GM23338 (cell line): ENCODE data around the gene PPP1R15B. TPM values are rescaled to one million over a fixed set of nuclear protein-coding genes. Genes with fewer than 3 reads are reported as not detected.

Experiments used
- ATAC-seq: fragments of 200-7000 bp; cut with Tn5 transposase; 3 replicates; pipeline ENCODE4 v1.9.1; 2020
- DNase-seq: peaks from one replicate; pipeline ENCODE4 v3.0.0-alpha.2; 2015; ENCODE audit warnings: low spot score
- H2AFZ ChIP-seq: fragments of 200-600 bp; sonication (generic); 2 replicates; pipeline ENCODE4 v1.8.0; 2016; ENCODE audit warnings: antibody characterized with exemption, mild to moderate bottlenecking, moderate library complexity
- H3F3A ChIP-seq: fragments of 200-600 bp; sonication (generic); replicated peaks from 2 replicates; pipeline ENCODE4 v1.8.0; 2017; ENCODE audit warnings: antibody characterized with exemption, mixed run types, low read depth
- H3K27ac ChIP-seq: fragments of 200-600 bp; sonication (generic); 2 replicates; pipeline ENCODE4 v1.6.1; 2016; ENCODE audit warnings: low read depth
- H3K27me3 ChIP-seq: fragments of 200-600 bp; sonication (generic); 2 replicates; pipeline ENCODE4 v1.8.0; 2016; ENCODE audit warnings: mild to moderate bottlenecking, mixed run types, moderate library complexity; ENCODE audit not compliant: insufficient read depth
- H3K36me3 ChIP-seq: fragments of 200-600 bp; sonication (generic); 2 replicates; pipeline ENCODE4 v1.8.0; 2016; ENCODE audit warnings: mild to moderate bottlenecking; ENCODE audit not compliant: insufficient read depth
- H3K4me1 ChIP-seq: fragments of 200-600 bp; sonication (generic); 2 replicates; pipeline ENCODE4 v1.8.0; 2016; ENCODE audit warnings: mild to moderate bottlenecking, moderate library complexity; ENCODE audit not compliant: insufficient read depth
- H3K4me2 ChIP-seq: fragments of 200-600 bp; sonication (generic); 2 replicates; pipeline ENCODE4 v1.7.1; 2017; ENCODE audit warnings: mixed run types
- H3K4me3 ChIP-seq: fragments of 200-600 bp; sonication (generic); 2 replicates; pipeline ENCODE4 v1.6.1; 2016; ENCODE audit warnings: mixed run types
- H3K79me2 ChIP-seq: fragments of 200-600 bp; sonication (generic); replicated peaks from 2 replicates; pipeline ENCODE4 v1.8.0; 2017; ENCODE audit warnings: mild to moderate bottlenecking; ENCODE audit not compliant: insufficient read depth
- H3K9me2 ChIP-seq: fragments of 200-600 bp; sonication (generic); 2 replicates; pipeline ENCODE4 v1.8.0; 2017; ENCODE audit not compliant: insufficient read depth
- H4K20me1 ChIP-seq: fragments of 200-600 bp; sonication (generic); replicated peaks from 2 replicates; pipeline ENCODE4 v1.8.0; 2017; ENCODE audit warnings: mild to moderate bottlenecking; ENCODE audit not compliant: insufficient read depth
- H3K27ac Mint-ChIP-seq: 2 replicates; pipeline ENCODE4 v1.8.0; 2020; ENCODE audit warnings: inconsistent platforms, mild to moderate bottlenecking, moderate library complexity, mixed read lengths
- H3K27me3 Mint-ChIP-seq: 3 replicates; pipeline ENCODE4 v1.8.0; 2022; ENCODE audit warnings: low read depth, mild to moderate bottlenecking, moderate library complexity, mixed read lengths, inconsistent platforms; ENCODE audit not compliant: insufficient read depth, poor library complexity
- H3K36me3 Mint-ChIP-seq: 3 replicates; pipeline ENCODE4 v1.8.0; 2021; ENCODE audit warnings: low read depth, mild to moderate bottlenecking, inconsistent platforms, moderate library complexity, mixed read lengths
- H3K4me1 Mint-ChIP-seq: 3 replicates; pipeline ENCODE4 v1.8.0; 2020; ENCODE audit warnings: mild to moderate bottlenecking, inconsistent platforms, mixed read lengths
- H3K4me3 Mint-ChIP-seq: 3 replicates; pipeline ENCODE4 v1.8.0; 2021; ENCODE audit warnings: moderate library complexity, mild to moderate bottlenecking, inconsistent platforms, mixed read lengths
- H3K9me3 Mint-ChIP-seq: 3 replicates; pipeline ENCODE4 v1.8.0; 2020; ENCODE audit warnings: moderate library complexity, mild to moderate bottlenecking, inconsistent platforms, mixed read lengths
- CREB1 ChIP-seq: fragments of 250-450 bp; sonication (Bioruptor Pico); IDR thresholded peaks from 2 replicates; pipeline ENCODE4 v1.5.0; 2020; ENCODE audit warnings: low read depth, mild to moderate bottlenecking, moderate library complexity
- EZH2 ChIP-seq: fragments of 200-600 bp; sonication (generic); IDR thresholded peaks from one replicate; pipeline ENCODE4 v1.8.0; 2017; ENCODE audit warnings: antibody characterized with exemption, mild to moderate bottlenecking, low read depth; ENCODE audit not compliant: unreplicated experiment
- JUNB ChIP-seq: IDR thresholded peaks from one replicate; pipeline ENCODE4 v1.6.1; 2016; ENCODE audit warnings: antibody characterized with exemption; ENCODE audit not compliant: unreplicated experiment
- NANOG ChIP-seq: IDR thresholded peaks from 2 replicates; pipeline ENCODE4 v1.6.1; 2016; ENCODE audit warnings: antibody characterized with exemption, borderline replicate concordance
- STAT1 ChIP-seq: IDR thresholded peaks from one replicate; pipeline ENCODE4 v1.6.1; 2016; ENCODE audit warnings: antibody characterized with exemption; ENCODE audit not compliant: unreplicated experiment
- ZNF114 ChIP-seq: fragments of 250-450 bp; sonication (Bioruptor Pico); IDR thresholded peaks from 2 replicates; pipeline ENCODE4 v1.5.0; 2020; ENCODE audit warnings: mild to moderate bottlenecking, moderate library complexity
- ZNF331 ChIP-seq: fragments of 250-450 bp; sonication (Bioruptor Pico); IDR thresholded peaks from 2 replicates; pipeline ENCODE4 v1.5.0; 2020; ENCODE audit warnings: low read depth, mild to moderate bottlenecking, moderate library complexity
- polyA plus RNA-seq: library from polyadenylated mRNA; unstranded; fragments of >200 nt; fragmentation: Nextera tagmentation; extraction: Ambion mirVana; gene quantifications from 2 replicates; pipeline ENCODE4 v1.2.1, GENCODE V29; 2016
- total RNA-seq: library from RNA; depleted of rRNA; stranded (reverse); fragments of >200 nt; shearing (Covaris generic); gene quantifications from 2 replicates; pipeline ENCODE4 v1.2.3, GENCODE V29; 2014
- TF ChIP-seq, protein P1 (sequence below): IDR thresholded peaks from 2 replicates; pipeline ENCODE4 v1.6.1; 2016; ENCODE audit warnings: antibody characterized with exemption
- TF ChIP-seq, protein P2 (sequence below): IDR thresholded peaks from one replicate; pipeline ENCODE4 v1.6.1; 2018; ENCODE audit warnings: antibody characterized with exemption; ENCODE audit not compliant: unreplicated experiment

PPP1R15B gene
- total and polyA plus RNA-seq, 2 experiments from 2014 or later: 17.3 to 64.3 TPM

DNA sequence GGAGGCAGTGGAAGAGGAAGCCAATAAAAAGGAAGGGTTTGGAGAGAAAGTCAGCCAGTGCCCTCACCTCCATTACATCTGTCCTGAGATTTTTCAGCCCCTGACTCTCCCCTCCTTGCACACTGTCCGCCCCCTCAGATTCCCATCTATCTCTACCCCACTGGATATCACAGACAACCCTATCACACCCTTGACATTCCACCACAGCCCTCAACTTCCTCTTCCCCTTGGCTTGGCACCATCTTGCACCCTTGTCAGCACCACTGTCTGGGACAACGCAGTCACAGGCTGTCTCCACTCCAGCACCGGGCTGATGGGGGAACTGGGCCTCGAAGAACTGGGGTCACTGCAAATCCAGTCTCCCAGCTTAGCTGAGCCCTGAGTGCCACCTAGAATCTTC is 37.7 kb downstream of the PPP1R15B start:
- Histone ChIP-seq H3F3A (0 out of 2 replicates have a peak, but pooled peaks cover 4% of the 10 kb centered on the region), H3K79me2 (no peaks in the 10 kb centered on the region), H3K4me2 (no peak overlapping the region), H3K36me3 (no peaks in the 10 kb centered on the region; the same call in 1 of the 2 replicates), H3K27me3 (peaks cover 43% of the 10 kb centered on the region), H3K27ac (no peak overlapping the region), H3K4me1 (0 out of 2 replicates have a peak, but pooled peaks cover 10% of the 10 kb centered on the region), H2AFZ (no peak overlapping the region), H3K9me2 (no peaks in the 10 kb centered on the region), H4K20me1 (no peaks in the 10 kb centered on the region), H3K4me3 (no peak overlapping the region)
- no peak overlapping the region for H3K27ac Mint-ChIP-seq
- ATAC-seq (no peak), DNase-seq (no peak)
- H3K4me1 Mint-ChIP-seq: peaks cover 10% of the 10 kb centered on the region; the same call in 2 of the 3 replicates
- no peaks in the 10 kb centered on the region for H3K36me3 Mint-ChIP-seq
- TF ChIP-seq NANOG (no peak), JUNB (no peak), STAT1 (no peak), ZNF331 (CRISPR knock-in tag) (no peak), ZNF114 (CRISPR knock-in tag) (no peak)
- TF ChIP-seq, protein P1, sequence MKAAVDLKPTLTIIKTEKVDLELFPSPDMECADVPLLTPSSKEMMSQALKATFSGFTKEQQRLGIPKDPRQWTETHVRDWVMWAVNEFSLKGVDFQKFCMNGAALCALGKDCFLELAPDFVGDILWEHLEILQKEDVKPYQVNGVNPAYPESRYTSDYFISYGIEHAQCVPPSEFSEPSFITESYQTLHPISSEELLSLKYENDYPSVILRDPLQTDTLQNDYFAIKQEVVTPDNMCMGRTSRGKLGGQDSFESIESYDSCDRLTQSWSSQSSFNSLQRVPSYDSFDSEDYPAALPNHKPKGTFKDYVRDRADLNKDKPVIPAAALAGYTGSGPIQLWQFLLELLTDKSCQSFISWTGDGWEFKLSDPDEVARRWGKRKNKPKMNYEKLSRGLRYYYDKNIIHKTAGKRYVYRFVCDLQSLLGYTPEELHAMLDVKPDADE: no peak
- H3K9me3 Mint-ChIP-seq: no peaks in the 10 kb centered on the region
- H3K4me3 Mint-ChIP-seq: no peak overlapping the region
- peaks cover 25% of the 10 kb centered on the region for H3K27me3 Mint-ChIP-seq

DNA sequence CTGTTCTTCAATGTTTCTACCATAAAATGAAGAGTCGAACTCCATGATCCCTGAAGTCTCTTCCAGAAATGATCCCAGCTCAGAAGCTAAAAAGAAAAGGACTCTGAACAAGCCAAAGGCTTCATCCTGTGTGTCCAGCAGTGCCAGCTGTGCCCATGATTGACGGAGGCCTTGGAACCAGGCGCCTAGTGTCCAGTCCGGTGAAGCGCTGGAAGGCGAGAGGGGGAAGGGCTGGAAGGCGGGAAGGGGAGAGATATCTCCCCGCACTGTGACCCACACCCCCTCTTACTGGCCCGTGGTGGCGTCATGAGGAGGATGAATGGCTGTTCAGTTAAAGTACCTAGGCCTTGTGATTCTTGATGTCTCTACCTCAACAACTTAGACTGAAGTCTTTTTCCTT is 41.4 kb downstream of the PPP1R15B start:
- no peak overlapping the region for H3K27ac Mint-ChIP-seq
- no peak overlapping the region for H3K4me2 ChIP-seq
- peaks cover 9% of the 10 kb centered on the region for H3K27me3 Mint-ChIP-seq
- no peak for ATAC-seq
- no peak overlapping the region for H2AFZ ChIP-seq
- no peaks in the 10 kb centered on the region; the same call in 2 of the 3 replicates for H3K4me1 Mint-ChIP-seq
- H3K27me3 ChIP-seq: peaks cover 6% of the 10 kb centered on the region; the same call in 1 of the 2 replicates
- H3K36me3 Mint-ChIP-seq: no peaks in the 10 kb centered on the region
- no peaks in the 10 kb centered on the region for H4K20me1 ChIP-seq
- no peak overlapping the region for H3K27ac ChIP-seq
- no peak for TF ChIP-seq EZH2
- TF ChIP-seq, protein P1: no peak
- no peak for TF ChIP-seq CREB1 (CRISPR knock-in tag)
- TF ChIP-seq ZNF114 (CRISPR knock-in tag): no peak
- TF ChIP-seq, protein P2, sequence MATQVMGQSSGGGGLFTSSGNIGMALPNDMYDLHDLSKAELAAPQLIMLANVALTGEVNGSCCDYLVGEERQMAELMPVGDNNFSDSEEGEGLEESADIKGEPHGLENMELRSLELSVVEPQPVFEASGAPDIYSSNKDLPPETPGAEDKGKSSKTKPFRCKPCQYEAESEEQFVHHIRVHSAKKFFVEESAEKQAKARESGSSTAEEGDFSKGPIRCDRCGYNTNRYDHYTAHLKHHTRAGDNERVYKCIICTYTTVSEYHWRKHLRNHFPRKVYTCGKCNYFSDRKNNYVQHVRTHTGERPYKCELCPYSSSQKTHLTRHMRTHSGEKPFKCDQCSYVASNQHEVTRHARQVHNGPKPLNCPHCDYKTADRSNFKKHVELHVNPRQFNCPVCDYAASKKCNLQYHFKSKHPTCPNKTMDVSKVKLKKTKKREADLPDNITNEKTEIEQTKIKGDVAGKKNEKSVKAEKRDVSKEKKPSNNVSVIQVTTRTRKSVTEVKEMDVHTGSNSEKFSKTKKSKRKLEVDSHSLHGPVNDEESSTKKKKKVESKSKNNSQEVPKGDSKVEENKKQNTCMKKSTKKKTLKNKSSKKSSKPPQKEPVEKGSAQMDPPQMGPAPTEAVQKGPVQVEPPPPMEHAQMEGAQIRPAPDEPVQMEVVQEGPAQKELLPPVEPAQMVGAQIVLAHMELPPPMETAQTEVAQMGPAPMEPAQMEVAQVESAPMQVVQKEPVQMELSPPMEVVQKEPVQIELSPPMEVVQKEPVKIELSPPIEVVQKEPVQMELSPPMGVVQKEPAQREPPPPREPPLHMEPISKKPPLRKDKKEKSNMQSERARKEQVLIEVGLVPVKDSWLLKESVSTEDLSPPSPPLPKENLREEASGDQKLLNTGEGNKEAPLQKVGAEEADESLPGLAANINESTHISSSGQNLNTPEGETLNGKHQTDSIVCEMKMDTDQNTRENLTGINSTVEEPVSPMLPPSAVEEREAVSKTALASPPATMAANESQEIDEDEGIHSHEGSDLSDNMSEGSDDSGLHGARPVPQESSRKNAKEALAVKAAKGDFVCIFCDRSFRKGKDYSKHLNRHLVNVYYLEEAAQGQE: no peak
- no peaks in the 10 kb centered on the region for H3K9me3 Mint-ChIP-seq
- no peak overlapping the region for H3K4me3 Mint-ChIP-seq
- H3K9me2 ChIP-seq: no peaks in the 10 kb centered on the region
- no peaks in the 10 kb centered on the region for H3K36me3 ChIP-seq
- H3K4me3 ChIP-seq: no peak overlapping the region
- DNase-seq: no peak
- H3K4me1 ChIP-seq: no peaks in the 10 kb centered on the region
- no peaks in the 10 kb centered on the region for H3K79me2 ChIP-seq
- H3F3A ChIP-seq: no peaks in the 10 kb centered on the region
